HCEC 1CT (cell line): ENCODE measurements around the gene GTPBP1.

Experiments used
- DNase-seq: peaks from one replicate; pipeline ENCODE4 v3.0.0-alpha.2; 2017

GTPBP1 gene

GRCh38 chr22:38704654-38705234 is 1.0 kb upstream of the GTPBP1 start:
- no peak for DNase-seq

GRCh38 chr22:38706101-38706900 is 557 bp downstream of the GTPBP1 start:
- no peak for DNase-seq

GRCh38 chr22:38706901-38707195 is 1.1 kb downstream of the GTPBP1 start:
- DNase-seq: no peak

GRCh38 chr22:38707346-38707745 is 1.6 kb downstream of the GTPBP1 start:
- peak; percentile 45 for DNase-seq

- DNase-seq: no peak
These were observed 2.2 kb downstream of the GTPBP1 start for GRCh38 chr22:38707984-38708383.

GRCh38 chr22:38709306-38709705 is 3.6 kb downstream of the GTPBP1 start:
- no peak for DNase-seq

- no peak for DNase-seq
These were observed 4.6 kb downstream of the GTPBP1 start for GRCh38 chr22:38710351-38710750.

- DNase-seq: no peak
These were observed 5.1 kb downstream of the GTPBP1 start for GRCh38 chr22:38710866-38711265.

- no peak for DNase-seq
These were observed 6.9 kb downstream of the GTPBP1 start for GRCh38 chr22:38712486-38713207.

GRCh38 chr22:38713921-38714320 is 8.2 kb downstream of the GTPBP1 start:
- DNase-seq: no peak

GRCh38 chr22:38715176-38715764 is 9.5 kb downstream of the GTPBP1 start:
- no peak for DNase-seq

- no peak for DNase-seq
These were observed 10.1 kb downstream of the GTPBP1 start for GRCh38 chr22:38715852-38716251.

GRCh38 chr22:38716271-38716670 is 10.5 kb downstream of the GTPBP1 start:
- no peak for DNase-seq

- no peak for DNase-seq
These were observed 11.1 kb downstream of the GTPBP1 start for GRCh38 chr22:38716826-38717225.

GRCh38 chr22:38717244-38717643 is 11.5 kb downstream of the GTPBP1 start:
- DNase-seq: no peak

- peak; percentile 76 for DNase-seq
These were observed 12.7 kb downstream of the GTPBP1 start for GRCh38 chr22:38718414-38718813.

- DNase-seq: no peak
These were observed 13.5 kb downstream of the GTPBP1 start for GRCh38 chr22:38719196-38719595.

- no peak for DNase-seq
These were observed 14.6 kb downstream of the GTPBP1 start for GRCh38 chr22:38720350-38720749.

GRCh38 chr22:38721551-38721950 is 15.8 kb downstream of the GTPBP1 start:
- DNase-seq: no peak

GRCh38 chr22:38724176-38724575 is 18.4 kb downstream of the GTPBP1 start:
- DNase-seq: no peak

- peak; percentile 45 for DNase-seq
These were observed 19.3 kb downstream of the GTPBP1 start for GRCh38 chr22:38724926-38725571.

- DNase-seq: no peak
These were observed 20.3 kb downstream of the GTPBP1 start for GRCh38 chr22:38725900-38726655.

- no peak for DNase-seq
These were observed 21.4 kb downstream of the GTPBP1 start for GRCh38 chr22:38727123-38727522.
